Mucosa of descending colon (tissue), 3 donors: ENCODE data around the gene HNRNPM. TPM values are rescaled to one million over a fixed set of nuclear protein-coding genes. Genes with fewer than 3 reads are reported as not detected.

Experiments
- ATAC-seq: fragments of 200-7000 bp; cut with Tn5 transposase; one replicate; pipeline ENCODE4 v1.9.1; 2020; ENCODE audit warnings: mild to moderate bottlenecking, moderate library complexity
- DNase-seq, 3 donors: peaks; one replicate each; pipeline ENCODE4 v3.0.0-alpha.2; 2020
- H3K36me3 ChIP-seq: fragments of 200-600 bp; one replicate; pipeline ENCODE4 v1.8.0; 2021; ENCODE audit warnings: low read depth, mild to moderate bottlenecking
- H3K4me1 ChIP-seq: fragments of 200-600 bp; one replicate; pipeline ENCODE4 v1.8.0; 2021; ENCODE audit warnings: low read depth, mild to moderate bottlenecking
- H3K4me3 ChIP-seq: fragments of 200-600 bp; one replicate; pipeline ENCODE4 v1.8.0; 2021; ENCODE audit warnings: mild to moderate bottlenecking
- H3K9me3 ChIP-seq: fragments of 200-600 bp; one replicate; pipeline ENCODE4 v1.8.0; 2021; ENCODE audit warnings: mild to moderate bottlenecking
- CTCF ChIP-seq: fragments of 200-600 bp; IDR thresholded peaks from one replicate; pipeline ENCODE4 v1.8.0; 2022; ENCODE audit warnings: antibody characterized with exemption, mild to moderate bottlenecking
- intact Hi-C, 2 donors: fragments of 100-400 bp; cut with DNase I in 1 of 2; cut with micrococcal nuclease in 1 of 2; formaldehyde crosslinking; loops; one replicate each; pipeline versions ENCODE4 v1.11.0 to v1.11.1; 2022; cut with DNase I, micrococcal nuclease
- total RNA-seq, 3 donors: library from RNA; stranded (reverse); fragmentation: NEBNext Ultra II Directional in 2 of 3; extraction: Animal tissue kit (Norgen Biotek cat#: 25700) in 2 of 3; gene quantifications; one replicate each; pipeline versions ENCODE4 v1.2.1 to v1.2.4, GENCODE V29; 2021 to 2023
- donor health status: DM: no; HTN: no; CAD: no; lungs with moderate emphysema.
- donor health status: DM: no; HTN: no; CAD: no.
- donor health status: DM: no; HTN: yes; CAD: no.

HNRNPM gene
- total RNA-seq, 3 donors from 2014 or later: 116 to 181 (median 149) TPM

GRCh38 chr19:8532225-8532624, 87.5 kb downstream of the HNRNPM start:
- H3K4me3 ChIP-seq: no peak overlapping the region
- no peak for ATAC-seq
- no peak for DNase-seq
- intact Hi-C loops: no loop called here
- peaks cover 6% of the 10 kb centered on the region for H3K4me1 ChIP-seq
- no peak for TF ChIP-seq CTCF
- H3K9me3 ChIP-seq: no peaks in the 10 kb centered on the region
- H3K36me3 ChIP-seq: no peaks in the 10 kb centered on the region

- no peaks in the 10 kb centered on the region for H3K9me3 ChIP-seq
- H3K4me1 ChIP-seq: peaks cover 4% of the 10 kb centered on the region
- intact Hi-C loops: no loop called here
- ATAC-seq (no peak), DNase-seq (no peak)
- no peak overlapping the region for H3K4me3 ChIP-seq
- no peaks in the 10 kb centered on the region for H3K36me3 ChIP-seq
- no peak for TF ChIP-seq CTCF
Measured at GRCh38 chr19:8536282-8536681, 91.5 kb downstream of the HNRNPM start.

GRCh38 chr19:8537099-8537498, 92.3 kb downstream of the HNRNPM start:
- H3K9me3 ChIP-seq: no peaks in the 10 kb centered on the region
- no peaks in the 10 kb centered on the region for H3K36me3 ChIP-seq
- TF ChIP-seq CTCF: no peak
- ATAC-seq (no peak), DNase-seq (no peak)
- H3K4me3 ChIP-seq: no peak overlapping the region
- peaks cover 4% of the 10 kb centered on the region for H3K4me1 ChIP-seq
- intact Hi-C loops: no loop called here

Other genes starting within 250 kb of the HNRNPM start
- gene CERS4, start 235.6 kb upstream of the HNRNPM start, total RNA-seq: 10 to 100 TPM in 1 of 3 donors, 1 to 10 TPM in 2; 3.1 to 37.1 (median 4.2) TPM
- gene CD320, start 136.6 kb upstream of the HNRNPM start, total RNA-seq: 10 to 100 TPM; 33.2 to 45.8 (median 41.7) TPM
- gene NDUFA7, start 123.6 kb upstream of the HNRNPM start, total RNA-seq: 10 to 100 TPM; 35.3 to 65.9 (median 35.5) TPM
- gene RPS28, start 123.5 kb upstream of the HNRNPM start, total RNA-seq: 1,000 to 10,000 TPM; 1,101 to 1,558 (median 1,449) TPM
- 10 to 100 TPM in 1 of 3 donors, 1 to 10 TPM in 2; 2.0 to 10.1 (median 3.3) TPM for gene KANK3, start 101.7 kb upstream of the HNRNPM start, total RNA-seq
- gene ANGPTL4, start 80.8 kb upstream of the HNRNPM start, total RNA-seq: 1 to 10 TPM; 2.8 to 9.5 (median 2.9) TPM
- 100 to 1,000 TPM; 100 to 131 (median 103) TPM for gene RAB11B, start 54.6 kb upstream of the HNRNPM start, total RNA-seq
- 10 to 100 TPM; 27.2 to 62.0 (median 33.8) TPM for gene MARCHF2, start 31.7 kb upstream of the HNRNPM start, total RNA-seq
- 1 to 10 TPM; 1.1 to 1.5 (median 1.2) TPM for gene PRAM1, start 57.7 kb downstream of the HNRNPM start, total RNA-seq
- 10 to 100 TPM; 22.2 to 22.7 (median 22.3) TPM for gene ZNF414, start 69.2 kb downstream of the HNRNPM start, total RNA-seq
- 10 to 100 TPM in 2 of 3 donors, 1 to 10 TPM in 1; 8.5 to 26.5 (median 21.0) TPM for gene MYO1F, start 132.5 kb downstream of the HNRNPM start, total RNA-seq
- 10 to 100 TPM in 1 of 3 donors, 1 to 10 TPM in 2; 4.6 to 23.5 (median 7.1) TPM for gene ADAMTS10, start 165.7 kb downstream of the HNRNPM start, total RNA-seq
- gene NFILZ, start 185.7 kb downstream of the HNRNPM start, total RNA-seq: not detected